GM13976 (cell line): ENCODE results near the gene EPB41L4A.
"Not testable (repeated sequence)": the region's sequence is repeated elsewhere in the genome, so short reads cannot be mapped to it uniquely, and the experiment has no call there.

Source experiments
- DNase-seq: peaks from one replicate; pipeline ENCODE4 v3.0.0; 2012; ENCODE audit warnings: low spot score
- in situ Hi-C: fragments of 300-500 bp; cut with MboI; formaldehyde crosslinking; loops from one replicate; pipeline ENCODE4 v1.12.0; 2022; ENCODE audit warnings: low sequenced_read_pairs, mixed read lengths, inconsistent platforms; ENCODE audit not compliant: unreplicated experiment
- TF ChIP-seq, protein P1 (sequence below): IDR thresholded peaks from 2 replicates; pipeline ENCODE4 v1.5.1; 2012; ENCODE audit warnings: borderline replicate concordance, mild to moderate bottlenecking; ENCODE audit not compliant: insufficient read depth; ENCODE audit errors: extremely low read depth, missing control alignments, control extremely low read depth

EPB41L4A gene

DNA sequence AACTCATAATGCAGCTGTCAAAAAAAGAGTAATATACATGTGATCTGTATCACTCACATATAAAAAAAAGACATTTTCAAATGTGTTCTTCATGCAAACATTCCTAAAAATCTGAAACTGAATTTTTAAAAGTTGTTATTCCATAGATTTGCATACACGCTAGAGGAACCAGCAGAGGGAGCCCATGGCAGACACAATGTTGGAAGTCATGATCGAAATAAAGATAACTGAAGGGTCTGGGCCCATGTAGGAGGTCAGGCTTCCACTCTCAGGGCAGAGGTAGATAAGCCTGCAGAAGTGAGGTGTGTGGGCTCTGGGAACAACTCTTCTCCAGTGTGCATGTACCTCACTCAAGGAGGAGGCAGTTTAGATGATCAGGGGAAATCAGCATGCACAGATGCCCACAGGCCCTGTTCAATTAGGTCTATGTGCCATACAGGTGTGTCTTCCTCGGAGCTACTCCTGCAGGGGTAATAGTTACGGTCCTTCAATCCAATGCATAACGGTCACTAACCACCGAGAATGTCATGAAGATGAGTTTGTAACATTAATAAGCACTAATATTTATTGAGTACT is 208.6 kb downstream of the EPB41L4A start:
- no peak for DNase-seq
- TF ChIP-seq, protein P1, sequence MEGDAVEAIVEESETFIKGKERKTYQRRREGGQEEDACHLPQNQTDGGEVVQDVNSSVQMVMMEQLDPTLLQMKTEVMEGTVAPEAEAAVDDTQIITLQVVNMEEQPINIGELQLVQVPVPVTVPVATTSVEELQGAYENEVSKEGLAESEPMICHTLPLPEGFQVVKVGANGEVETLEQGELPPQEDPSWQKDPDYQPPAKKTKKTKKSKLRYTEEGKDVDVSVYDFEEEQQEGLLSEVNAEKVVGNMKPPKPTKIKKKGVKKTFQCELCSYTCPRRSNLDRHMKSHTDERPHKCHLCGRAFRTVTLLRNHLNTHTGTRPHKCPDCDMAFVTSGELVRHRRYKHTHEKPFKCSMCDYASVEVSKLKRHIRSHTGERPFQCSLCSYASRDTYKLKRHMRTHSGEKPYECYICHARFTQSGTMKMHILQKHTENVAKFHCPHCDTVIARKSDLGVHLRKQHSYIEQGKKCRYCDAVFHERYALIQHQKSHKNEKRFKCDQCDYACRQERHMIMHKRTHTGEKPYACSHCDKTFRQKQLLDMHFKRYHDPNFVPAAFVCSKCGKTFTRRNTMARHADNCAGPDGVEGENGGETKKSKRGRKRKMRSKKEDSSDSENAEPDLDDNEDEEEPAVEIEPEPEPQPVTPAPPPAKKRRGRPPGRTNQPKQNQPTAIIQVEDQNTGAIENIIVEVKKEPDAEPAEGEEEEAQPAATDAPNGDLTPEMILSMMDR, result no peak
- in situ Hi-C loops, result no loop called here

DNA sequence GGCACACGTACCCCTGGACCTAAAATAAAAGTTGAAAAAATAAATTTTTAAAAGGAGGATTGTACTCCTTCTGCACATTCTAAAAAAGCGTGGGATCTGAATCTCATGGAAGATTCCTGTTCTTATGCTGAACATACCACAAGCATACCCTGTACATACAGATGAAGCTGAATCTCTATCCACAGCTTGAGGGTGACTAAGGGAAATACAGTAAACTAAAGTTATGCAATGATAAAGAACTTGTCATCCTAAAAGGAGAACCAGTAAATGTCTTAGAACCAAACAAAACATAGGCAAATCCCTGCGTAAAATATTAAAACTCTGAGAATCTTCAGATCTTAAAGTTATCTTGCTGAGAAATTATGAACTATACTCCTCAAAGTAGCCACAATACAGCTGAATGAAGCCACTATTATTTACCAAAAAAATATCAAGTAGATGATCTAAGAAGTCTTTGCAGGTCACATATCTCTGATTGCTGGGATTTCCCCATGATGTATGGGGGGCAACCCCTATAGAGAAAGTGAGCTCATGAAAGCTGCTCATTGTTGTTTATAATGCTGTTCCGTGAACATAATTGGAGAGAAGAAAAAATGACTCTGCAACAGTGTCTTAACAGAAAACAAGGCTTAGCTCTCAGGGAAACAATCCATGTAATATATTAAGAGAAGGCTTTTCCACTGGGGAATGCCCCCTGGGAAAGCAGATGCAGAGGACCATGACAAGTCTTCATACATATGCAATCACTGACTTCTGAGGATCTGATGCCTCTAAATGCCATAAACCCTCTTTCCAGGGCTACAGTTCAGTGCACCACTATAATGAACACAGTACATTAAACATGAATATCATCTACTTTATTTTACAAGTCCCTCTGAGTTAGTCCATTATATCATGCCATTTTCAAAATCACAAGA is 210.1 kb downstream of the EPB41L4A start:
- in situ Hi-C loops, result no loop called here
- TF ChIP-seq, protein P1, result no peak
- no peak for DNase-seq

DNA sequence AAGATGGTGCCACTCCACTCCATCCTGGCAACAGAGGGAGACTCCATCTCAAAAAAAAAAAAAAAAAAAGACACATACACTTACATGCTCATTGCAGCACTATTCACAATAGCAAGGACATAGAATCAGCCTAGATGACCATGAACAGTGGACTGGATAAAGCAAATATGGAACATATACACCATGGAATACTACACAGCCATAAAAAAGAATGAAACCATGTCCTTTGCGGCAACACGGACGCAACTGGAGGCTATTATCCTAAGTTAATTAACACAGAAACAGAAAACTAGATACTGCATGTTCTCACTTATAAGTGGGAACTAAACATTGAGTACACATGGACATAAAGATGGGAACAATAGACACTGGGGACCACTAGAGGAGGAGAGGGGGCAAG is 210.9 kb downstream of the EPB41L4A start:
- in situ Hi-C loops, result not testable (repeated sequence)

DNA sequence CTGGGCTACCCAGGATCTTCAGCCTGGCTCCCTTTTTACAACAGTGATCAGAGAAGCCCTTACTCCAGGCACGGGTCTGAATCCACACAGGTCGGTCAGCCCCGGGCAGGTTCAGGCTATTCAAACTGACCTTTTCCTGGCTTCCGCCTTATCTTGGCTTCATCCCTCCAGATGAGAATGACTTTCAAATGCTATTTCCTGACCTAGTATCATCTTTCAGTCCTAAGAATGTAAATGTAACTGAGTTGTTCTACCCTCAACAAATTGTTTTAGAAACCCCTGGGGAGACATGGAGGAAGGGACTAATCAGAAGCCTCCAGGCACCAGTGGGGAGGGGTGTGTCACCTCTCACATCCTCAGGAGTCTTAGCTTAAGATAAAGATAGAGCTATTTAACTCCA is 213.2 kb downstream of the EPB41L4A start:
- in situ Hi-C loops, result no loop called here
- DNase-seq, result no peak
- TF ChIP-seq, protein P1, result no peak

More for the DNA sequence above, 210.9 kb downstream of the EPB41L4A start:
- not testable (repeated sequence) for DNase-seq

DNA sequence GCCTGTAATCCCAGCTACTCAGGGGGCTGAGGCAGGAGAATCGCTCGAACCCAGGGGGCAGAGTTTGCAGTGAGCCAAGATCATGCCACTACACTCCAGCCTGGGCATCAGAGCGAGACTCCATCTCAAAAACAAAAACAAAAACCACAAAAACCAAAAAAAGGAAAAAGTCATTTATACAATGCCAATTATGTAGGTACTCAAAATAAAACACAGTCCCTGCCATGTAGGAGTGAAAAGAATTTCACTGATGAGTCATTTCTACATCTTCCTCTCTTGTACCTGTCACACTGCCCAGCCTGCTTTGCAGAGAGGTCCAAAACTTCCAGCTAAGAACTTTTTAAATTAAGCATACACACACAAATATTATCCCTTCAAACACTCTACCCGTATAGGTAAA is 215.8 kb downstream of the EPB41L4A start:
- no peak for DNase-seq
- in situ Hi-C loops, result no loop called here
- TF ChIP-seq, protein P1, result no peak

DNA sequence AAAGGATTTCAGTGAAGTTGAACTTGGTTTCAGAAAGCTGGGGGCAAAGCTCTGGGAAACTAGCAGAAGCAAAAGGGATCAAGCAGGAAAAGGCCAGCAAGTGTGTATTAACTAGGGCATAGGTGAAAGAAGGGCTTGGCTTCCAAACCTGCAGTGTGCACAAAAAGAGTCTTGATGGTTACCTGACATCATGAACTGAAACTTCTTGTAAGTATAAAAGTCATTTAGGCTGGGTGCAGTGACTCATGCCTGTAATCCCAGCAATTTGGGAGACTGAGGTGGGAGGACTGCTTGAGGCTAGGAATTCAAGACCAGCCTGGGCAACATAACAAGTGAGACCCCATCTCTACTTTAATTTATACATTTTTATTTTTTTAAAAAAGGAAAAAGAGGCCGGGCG is 216.4 kb downstream of the EPB41L4A start:
- TF ChIP-seq, protein P1, result no peak
- DNase-seq, result no peak
- in situ Hi-C loops, result no loop called here

DNA sequence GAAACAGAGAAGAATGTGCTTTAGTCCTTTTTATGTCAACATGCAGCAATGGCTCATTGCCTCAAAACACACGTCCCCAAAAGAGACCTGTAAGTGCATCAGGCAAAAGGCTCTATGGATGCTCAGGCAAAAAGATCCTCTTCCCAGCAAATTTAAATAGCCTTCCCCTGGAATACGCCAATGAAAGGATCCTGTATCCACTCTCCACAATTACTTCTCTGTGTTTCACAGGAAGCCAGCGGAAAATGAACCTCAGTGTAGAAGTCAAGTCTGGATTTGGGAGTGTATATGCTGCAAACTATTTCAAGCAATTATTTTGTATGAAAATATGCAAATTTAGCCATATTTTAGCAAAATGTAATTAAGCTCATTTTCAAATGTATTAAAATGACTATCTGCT is 217.9 kb downstream of the EPB41L4A start:
- in situ Hi-C loops, result no loop called here
- TF ChIP-seq, protein P1, result no peak
- DNase-seq, result no peak
